Naive thymus-derived CD4-positive, alpha-beta T cell (primary cell): ENCODE data around the gene SEMA3D. TPM values are rescaled to one million over a fixed set of nuclear protein-coding genes. Genes with fewer than 3 reads are reported as not detected.

Source experiments
- ATAC-seq: fragments of 150-1000 bp; cut with Tn5 transposase; 2 replicates; pipeline ENCODE4 v1.10.0; 2021; ENCODE audit warnings: mild to moderate bottlenecking, moderate library complexity
- CTCF ChIA-PET: fragments of 350-600 bp; sonication (Branson Sonifier 250); formaldehyde crosslinking; loops from one replicate; lab custom pipeline; 2021; ENCODE audit warnings: antibody characterized with exemption; lab: Charles Lee
- POLR2A ChIA-PET: fragments of 350-600 bp; sonication (Branson Sonifier 250); formaldehyde crosslinking; loops from one replicate; lab custom pipeline; 2021; ENCODE audit warnings: antibody characterized with exemption, inconsistent platforms; lab: Charles Lee
- DNase-seq, 9 donors: peaks; one replicate each; pipeline versions ENCODE4 v3.0.0 to v3.0.0-alpha.2; 2020 to 2022; ENCODE audit warnings: mixed read lengths in 1 of 9
- H3K27ac ChIP-seq: one replicate; pipeline ENCODE4 v1.7.0; 2013; ENCODE audit warnings: mild to moderate bottlenecking, low read depth, low read length, moderate library complexity
- H3K27me3 ChIP-seq, 2 donors: one replicate each; pipeline ENCODE4 v1.7.0; 2013; ENCODE audit warnings: low read length in 2 of 2, mild to moderate bottlenecking in 2 of 2, moderate library complexity in 2 of 2; ENCODE audit not compliant: control insufficient read depth in 2 of 2, insufficient read depth in 2 of 2
- H3K36me3 ChIP-seq, 3 experiments: 1 replicate in 2 of 3; 2 replicates in 1 of 3; pipeline ENCODE4 v1.7.0; 2013; ENCODE audit warnings: low read length in 3 of 3, mild to moderate bottlenecking in 3 of 3, moderate library complexity in 1 of 3; ENCODE audit not compliant: insufficient read depth in 3 of 3, control insufficient read depth in 2 of 3
- H3K4me1 ChIP-seq, 2 donors: one replicate each; pipeline ENCODE4 v1.7.0; 2013; ENCODE audit warnings: low read length in 2 of 2, mild to moderate bottlenecking in 2 of 2, moderate library complexity in 1 of 2; ENCODE audit not compliant: control insufficient read depth in 2 of 2, insufficient read depth in 2 of 2
- H3K4me3 ChIP-seq: 2 replicates; pipeline ENCODE4 v1.7.0; 2013; ENCODE audit warnings: mild to moderate bottlenecking, low read length
- H3K9me3 ChIP-seq, 3 experiments: 1 replicate in 2 of 3; 2 replicates in 1 of 3; pipeline ENCODE4 v1.7.0; 2013; ENCODE audit warnings: low read length in 3 of 3; ENCODE audit not compliant: control insufficient read depth in 2 of 3
- H3K27ac Mint-ChIP-seq, 9 donors: one replicate each; pipeline ENCODE4 v1.8.0; 2020 to 2022; ENCODE audit warnings: mixed read lengths in 9 of 9, mild to moderate bottlenecking in 8 of 9, moderate library complexity in 5 of 9, inconsistent platforms in 2 of 9
- H3K27me3 Mint-ChIP-seq, 5 donors: one replicate each; pipeline ENCODE4 v1.8.0; 2021 to 2022; ENCODE audit warnings: mixed read lengths in 5 of 5, mild to moderate bottlenecking in 1 of 5
- H3K36me3 Mint-ChIP-seq, 5 donors: one replicate each; pipeline ENCODE4 v1.8.0; 2020 to 2022; ENCODE audit warnings: mixed read lengths in 5 of 5, mild to moderate bottlenecking in 3 of 5, inconsistent platforms in 1 of 5
- H3K4me1 Mint-ChIP-seq, 7 donors: one replicate each; pipeline ENCODE4 v1.8.0; 2020 to 2022; ENCODE audit warnings: mixed read lengths in 7 of 7, mild to moderate bottlenecking in 3 of 7, inconsistent platforms in 1 of 7
- H3K4me3 Mint-ChIP-seq, 10 donors: one replicate each; pipeline ENCODE4 v1.8.0; 2020 to 2022; ENCODE audit warnings: mild to moderate bottlenecking in 10 of 10, mixed read lengths in 10 of 10, moderate library complexity in 6 of 10, inconsistent platforms in 2 of 10
- H3K9me3 Mint-ChIP-seq, 11 donors: one replicate each; pipeline ENCODE4 v1.8.0; 2020 to 2022; ENCODE audit warnings: mixed read lengths in 11 of 11, mild to moderate bottlenecking in 4 of 11, inconsistent platforms in 1 of 11, moderate library complexity in 1 of 11
- intact Hi-C, 2 donors: fragments of 100-400 bp; cut with micrococcal nuclease; formaldehyde crosslinking; loops; one replicate each; pipeline ENCODE4 v1.15.1; 2023
- polyA plus RNA-seq, 2 donors: library from polyadenylated mRNA; unstranded; fragments of 300-500 nt; fragmentation: Illumina TruSeq; gene quantifications; one replicate each; pipeline ENCODE4 v1.2.3, GENCODE V29; 2021
- total RNA-seq, 6 experiments: library from RNA in 5 of 6; stranded (reverse) in 5 of 6; gene quantifications; 1 replicate in 5 of 6; 2 replicates in 1 of 6; pipeline ENCODE4 v1.2.3 and lab custom pipeline; 2021 to 2026

The SEMA3D gene
- total and polyA plus RNA-seq, 7 experiments from 2014 or later, result not detected

DNA sequence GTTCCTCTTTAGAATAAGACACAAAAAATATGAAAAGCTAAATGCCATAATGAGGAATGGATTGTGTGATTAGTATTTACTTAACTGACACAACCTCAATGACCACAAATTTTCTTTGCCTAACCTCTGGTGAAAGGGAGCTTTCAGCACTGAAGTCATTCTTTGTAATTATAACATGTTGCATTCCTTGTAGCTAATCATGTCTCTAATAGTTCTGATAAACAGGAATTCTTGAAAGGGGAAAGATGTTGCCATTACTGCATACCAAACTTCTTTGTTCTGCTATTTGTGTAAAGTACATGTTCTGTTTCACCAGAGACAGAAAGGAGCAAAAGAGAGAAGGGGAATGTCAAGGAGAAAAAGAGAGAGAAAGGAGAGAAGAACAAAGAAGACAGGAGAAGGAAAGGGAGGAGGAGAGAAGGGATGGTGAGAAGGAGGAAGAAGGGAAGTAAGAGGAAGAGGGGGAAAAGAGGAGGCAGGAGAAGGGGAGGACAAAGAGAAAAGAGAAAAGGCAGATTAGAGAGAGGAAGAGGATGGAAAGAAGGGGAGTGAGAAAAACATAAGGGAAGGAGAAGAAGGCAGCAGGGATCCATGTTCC lies 120.9 kb downstream of the SEMA3D start:
- Histone ChIP-seq H3K27me3 (no peaks in the 10 kb centered on the region), H3K4me3 (no peak overlapping the region), H3K9me3 (no peaks in the 10 kb centered on the region), H3K27ac (no peak overlapping the region), H3K4me1 (no peaks in the 10 kb centered on the region), H3K36me3 (no peaks in the 10 kb centered on the region)
- Mint-ChIP-seq H3K4me3 (no peak overlapping the region), H3K27ac (no peak overlapping the region), H3K9me3 (peaks cover 0 to 2% (median 0%) of the 10 kb centered on the region in 11 donors), H3K4me1 (no peaks in the 10 kb centered on the region), H3K27me3 (peaks cover 0 to 9% (median 0%) of the 10 kb centered on the region in 5 donors), H3K36me3 (no peaks in the 10 kb centered on the region)
- ChIA-PET POLR2A (no interaction called here), CTCF (no interaction called here)
- intact Hi-C loops, result no loop called here
- ATAC-seq (no peak), DNase-seq (no peak)

DNA sequence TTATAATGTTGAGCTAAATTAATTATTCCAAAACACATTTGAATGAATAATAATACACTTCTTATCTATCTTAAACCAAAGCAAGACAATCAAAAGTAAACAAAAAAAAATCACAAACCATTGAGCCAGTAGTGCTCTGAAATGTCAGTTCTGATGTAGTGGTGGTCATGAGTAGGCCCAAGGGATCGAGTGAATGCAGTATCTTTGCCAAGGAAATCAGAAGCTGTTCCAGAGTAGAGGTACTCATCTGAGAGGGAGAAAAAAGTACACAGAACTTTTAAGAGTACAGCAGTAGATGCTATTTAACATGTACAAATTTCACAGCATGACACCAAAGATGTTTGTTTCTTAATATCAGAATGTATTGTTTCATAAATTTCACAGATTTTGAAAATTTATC lies 121.5 kb downstream of the SEMA3D start:
- ATAC-seq, result no peak
- no peak for DNase-seq
- Mint-ChIP-seq H3K4me1 (no peaks in the 10 kb centered on the region), H3K36me3 (no peaks in the 10 kb centered on the region), H3K27me3 (peaks cover 0 to 9% (median 0%) of the 10 kb centered on the region in 5 donors), H3K4me3 (no peak overlapping the region), H3K9me3 (peaks cover 0 to 2% (median 0%) of the 10 kb centered on the region in 11 donors), H3K27ac (no peak overlapping the region)
- POLR2A ChIA-PET, result no interaction called here
- H3K4me3 ChIP-seq, result no peak overlapping the region
- H3K36me3 ChIP-seq, result no peaks in the 10 kb centered on the region
- intact Hi-C loops, result no loop called here
- no peaks in the 10 kb centered on the region for H3K4me1 ChIP-seq
- H3K9me3 ChIP-seq, result no peaks in the 10 kb centered on the region
- CTCF ChIA-PET, result no interaction called here
- H3K27ac ChIP-seq, result no peak overlapping the region
- no peaks in the 10 kb centered on the region for H3K27me3 ChIP-seq

DNA sequence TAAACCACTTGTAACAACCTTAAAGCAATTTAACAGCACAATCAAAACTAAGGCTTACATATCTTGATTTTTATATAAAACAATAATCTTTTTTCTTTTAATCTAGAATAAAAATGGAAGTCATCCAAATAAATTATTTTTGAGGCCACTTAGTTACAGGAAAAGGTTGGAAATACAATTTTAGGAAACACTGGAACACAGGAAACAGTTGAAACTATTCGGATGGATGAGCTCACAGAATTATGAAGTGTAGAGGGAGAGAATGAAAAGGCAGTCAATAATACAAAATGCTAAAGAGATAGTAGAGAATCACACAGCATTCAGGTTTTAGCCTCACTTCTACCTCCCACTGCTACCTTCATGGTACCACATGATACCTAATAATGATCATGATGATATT lies 124.2 kb downstream of the SEMA3D start:
- POLR2A ChIA-PET, result no interaction called here
- no peaks in the 10 kb centered on the region for H3K27me3 ChIP-seq

DNA sequence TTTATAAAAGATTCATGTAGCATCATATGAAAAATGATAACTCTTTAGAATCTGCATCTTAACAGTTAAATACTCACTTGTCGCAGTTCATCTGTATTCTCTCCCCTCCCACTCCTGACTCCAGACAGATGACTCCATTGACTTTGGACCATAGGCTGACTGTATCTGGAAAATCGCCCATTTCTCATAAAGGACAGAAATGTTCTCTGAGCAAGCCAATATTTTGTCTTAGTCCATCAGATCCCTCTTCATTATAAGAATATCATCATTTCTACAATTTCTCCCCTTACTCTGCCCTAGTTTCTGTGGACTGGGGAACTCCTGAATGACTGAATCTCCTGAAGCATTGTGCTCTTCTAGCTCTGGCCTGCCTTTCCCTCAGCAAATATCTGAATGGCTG lies 125.4 kb downstream of the SEMA3D start:
- POLR2A ChIA-PET, result no interaction called here
- no peak for DNase-seq
- CTCF ChIA-PET, result no interaction called here
- peaks cover 0 to 2% (median 0%) of the 10 kb centered on the region in 11 donors for H3K9me3 Mint-ChIP-seq
- no peaks in the 10 kb centered on the region for H3K27me3 ChIP-seq
- H3K4me3 Mint-ChIP-seq, result no peak overlapping the region
- H3K27ac ChIP-seq, result no peak overlapping the region
- H3K4me3 ChIP-seq, result no peak overlapping the region
- intact Hi-C loops, result no loop called here
- no peaks in the 10 kb centered on the region for H3K36me3 ChIP-seq
- H3K4me1 Mint-ChIP-seq, result no peaks in the 10 kb centered on the region
- no peak overlapping the region for H3K27ac Mint-ChIP-seq
- no peaks in the 10 kb centered on the region for H3K4me1 ChIP-seq
- no peaks in the 10 kb centered on the region for H3K36me3 Mint-ChIP-seq
- H3K27me3 Mint-ChIP-seq, result peaks cover 0 to 9% (median 0%) of the 10 kb centered on the region in 5 donors
- ATAC-seq, result no peak
- no peaks in the 10 kb centered on the region for H3K9me3 ChIP-seq

More for the DNA sequence above, 124.2 kb downstream of the SEMA3D start:
- no peaks in the 10 kb centered on the region for H3K36me3 ChIP-seq
- no peaks in the 10 kb centered on the region for H3K4me1 Mint-ChIP-seq
- peaks cover 0 to 9% (median 0%) of the 10 kb centered on the region in 5 donors for H3K27me3 Mint-ChIP-seq
- H3K27ac Mint-ChIP-seq, result no peak overlapping the region
- no peak overlapping the region for H3K4me3 ChIP-seq
- H3K9me3 Mint-ChIP-seq, result peaks cover 0 to 2% (median 0%) of the 10 kb centered on the region in 11 donors
- H3K4me3 Mint-ChIP-seq, result no peak overlapping the region
- CTCF ChIA-PET, result no interaction called here
- H3K4me1 ChIP-seq, result no peaks in the 10 kb centered on the region
- H3K36me3 Mint-ChIP-seq, result no peaks in the 10 kb centered on the region
- no peaks in the 10 kb centered on the region for H3K9me3 ChIP-seq
- no peak overlapping the region for H3K27ac ChIP-seq
- intact Hi-C loops, result no loop called here
- no peak for ATAC-seq
- no peak for DNase-seq

DNA sequence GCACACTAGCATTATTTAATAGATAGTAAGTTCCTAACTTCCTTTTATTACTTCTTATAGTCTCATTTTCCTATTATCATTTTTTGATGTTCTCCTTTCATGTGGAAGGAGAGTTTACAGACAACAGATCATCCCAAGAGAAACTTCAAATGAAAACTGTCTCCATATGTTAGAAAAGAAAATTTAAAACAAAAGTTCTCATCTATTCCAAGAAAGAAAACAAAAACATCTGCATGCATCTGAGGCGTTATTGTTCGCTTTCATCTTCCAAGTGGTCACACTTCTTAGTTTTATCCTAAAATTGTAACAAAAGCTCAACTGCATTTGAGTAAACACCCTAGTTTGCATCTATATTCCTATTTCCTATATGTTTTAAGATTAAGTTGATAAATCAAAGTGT lies 126.2 kb downstream of the SEMA3D start:
- H3K4me3 Mint-ChIP-seq, result no peak overlapping the region
- DNase-seq, result no peak
- ChIA-PET POLR2A (no interaction called here), CTCF (no interaction called here)
- peaks cover 0 to 2% (median 0%) of the 10 kb centered on the region in 11 donors for H3K9me3 Mint-ChIP-seq
- H3K4me1 Mint-ChIP-seq, result no peaks in the 10 kb centered on the region
- intact Hi-C loops, result no loop called here
- ATAC-seq, result no peak
- Histone ChIP-seq H3K27me3 (no peaks in the 10 kb centered on the region), H3K27ac (no peak overlapping the region), H3K9me3 (no peaks in the 10 kb centered on the region), H3K4me3 (no peak overlapping the region), H3K36me3 (no peaks in the 10 kb centered on the region), H3K4me1 (no peaks in the 10 kb centered on the region)
- H3K27me3 Mint-ChIP-seq, result peaks cover 0 to 9% (median 0%) of the 10 kb centered on the region in 5 donors
- H3K27ac Mint-ChIP-seq, result no peak overlapping the region
- H3K36me3 Mint-ChIP-seq, result no peaks in the 10 kb centered on the region

DNA sequence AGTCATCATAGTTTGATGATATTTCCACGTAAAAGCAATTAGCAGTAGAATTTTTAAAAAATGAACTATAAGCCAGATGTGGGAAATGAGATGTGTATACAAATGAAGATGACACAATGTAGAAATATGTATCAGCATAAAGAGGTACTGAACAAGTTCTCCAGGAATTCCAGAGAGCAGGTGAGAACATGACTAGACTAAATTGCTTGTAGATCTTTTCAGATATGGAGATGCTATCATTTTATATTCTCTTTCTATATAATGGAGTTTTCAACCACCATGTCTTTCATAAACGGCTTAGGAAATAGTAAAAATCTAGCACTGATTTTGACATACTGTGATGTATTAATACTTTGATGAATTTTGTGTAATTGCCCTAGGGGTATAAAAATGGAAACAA lies 130.9 kb downstream of the SEMA3D start:
- Histone ChIP-seq H3K4me1 (no peaks in the 10 kb centered on the region), H3K27me3 (no peaks in the 10 kb centered on the region), H3K36me3 (no peaks in the 10 kb centered on the region), H3K27ac (no peak overlapping the region), H3K4me3 (no peak overlapping the region), H3K9me3 (no peaks in the 10 kb centered on the region)
- intact Hi-C loops, result no loop called here
- no peak for ATAC-seq
- CTCF ChIA-PET, result no interaction called here
- POLR2A ChIA-PET, result no interaction called here
- Mint-ChIP-seq H3K4me1 (no peaks in the 10 kb centered on the region), H3K27ac (no peak overlapping the region), H3K36me3 (no peaks in the 10 kb centered on the region), H3K4me3 (no peak overlapping the region), H3K9me3 (no peaks in the 10 kb centered on the region), H3K27me3 (peaks cover 0 to 6% (median 2%) of the 10 kb centered on the region in 5 donors)
- DNase-seq, result no peak

DNA sequence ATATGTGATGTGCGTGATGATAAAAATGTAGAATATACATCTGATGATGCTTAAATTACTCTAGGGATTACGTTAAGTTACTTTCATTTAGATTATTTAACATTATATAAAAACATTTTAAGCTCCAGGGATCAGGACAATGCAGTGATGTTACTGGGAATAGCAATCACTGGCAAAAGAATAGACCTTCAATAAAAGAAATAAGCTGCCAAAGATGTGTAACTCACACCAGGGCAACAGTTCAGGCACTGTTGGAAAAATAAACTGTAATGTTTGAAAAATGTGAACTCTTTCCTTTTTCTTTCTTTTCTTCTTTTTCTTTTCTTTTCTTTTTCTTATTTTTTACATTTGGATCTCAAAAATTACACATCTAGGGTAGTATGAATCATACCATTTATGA lies 131.7 kb downstream of the SEMA3D start:
- Mint-ChIP-seq H3K36me3 (no peaks in the 10 kb centered on the region), H3K9me3 (no peaks in the 10 kb centered on the region), H3K27me3 (peaks cover 0 to 10% (median 2%) of the 10 kb centered on the region in 5 donors), H3K27ac (no peak overlapping the region), H3K4me3 (no peak overlapping the region), H3K4me1 (no peaks in the 10 kb centered on the region)
- H3K4me1 ChIP-seq, result no peaks in the 10 kb centered on the region
- intact Hi-C loops, result no loop called here
- no peak overlapping the region for H3K27ac ChIP-seq
- no peaks in the 10 kb centered on the region for H3K36me3 ChIP-seq
- ChIA-PET POLR2A (no interaction called here), CTCF (no interaction called here)
- no peaks in the 10 kb centered on the region for H3K9me3 ChIP-seq
- H3K27me3 ChIP-seq, result no peaks in the 10 kb centered on the region
- DNase-seq (no peak), ATAC-seq (no peak)
- H3K4me3 ChIP-seq, result no peak overlapping the region
